ENCODE results near the gene TENM3. TPM values are rescaled to one million over a fixed set of nuclear protein-coding genes. Genes with fewer than 3 reads are reported as not detected.

The TENM3 gene
- total and polyA plus RNA-seq, 2 of the 8 experiments (the other 6 are each of a cell fraction or from before 2014, with no cell fraction given): 36.9 to 69.3 TPM

DNA sequence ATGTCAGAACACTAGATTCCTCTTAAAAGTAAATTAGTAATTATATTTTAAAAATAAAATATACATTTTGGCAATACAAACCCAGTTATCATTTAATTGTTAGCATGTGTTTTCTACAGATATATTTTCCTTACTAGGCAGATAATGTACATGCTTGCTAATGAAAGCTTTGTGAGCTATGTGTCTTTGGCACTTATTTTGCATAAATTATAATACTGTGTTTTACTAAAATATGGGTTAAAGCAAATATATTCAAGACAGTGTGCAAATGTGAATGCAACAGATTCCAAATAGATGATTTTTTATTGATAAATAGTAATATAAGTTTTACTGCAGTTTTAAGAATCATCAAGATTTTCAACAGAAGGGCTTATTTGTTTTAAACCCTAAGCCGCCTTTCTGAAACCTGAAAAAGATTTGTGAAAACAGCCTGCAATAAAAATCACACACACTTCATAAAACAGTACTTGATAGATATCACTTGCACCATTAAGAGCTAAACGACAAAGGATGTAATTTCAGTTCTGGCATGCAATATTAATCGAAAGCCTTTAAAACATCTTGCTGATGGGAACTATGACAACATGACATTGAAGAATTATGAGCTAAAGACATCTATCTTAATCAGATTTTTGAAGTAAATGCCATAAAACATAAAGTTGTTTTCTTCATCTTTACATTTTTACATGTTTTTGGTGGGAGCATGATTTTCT, 340.7 kb downstream of the TENM3 start:
- Histone ChIP-seq H3K79me2 (ENCODE audit: control insufficient read depth in 1 of 2, insufficient read depth in 2 of 2, low read length in 2 of 2) (peaks cover 0 to 5% of the 10 kb centered on the region in 2 experiments; a peak in 2 of 4 replicates), H2AFZ (ENCODE audit: low read length) (no peak overlapping the region), H3K79me1 (ENCODE audit: low read depth, low read length) (peaks cover 3% of the 10 kb centered on the region; the same call in 1 of the 2 replicates), H3K36me3 (ENCODE audit: control insufficient read depth in 2 of 4, insufficient read depth in 4 of 4, low read length in 3 of 4) (peaks cover 0 to 3% (median 1%) of the 10 kb centered on the region in 4 experiments; a peak in 2 of 8 replicates), H2BK120ac (replicated peaks; ENCODE audit: low read depth, low read length) (no peak overlapping the region), H4K5ac (ENCODE audit: insufficient read length, low read depth, low read length) (no peak overlapping the region), H3K27me3 (replicated peaks in 1 of 4; ENCODE audit: control insufficient read depth in 3 of 4, extremely low read depth in 1 of 4, insufficient read depth in 3 of 4, low read length in 3 of 4) (no peaks in the 10 kb centered on the region), H3K23me2 (ENCODE audit: low read depth, low read length) (no peaks in the 10 kb centered on the region), H3K56ac (replicated peaks; ENCODE audit: insufficient read length, low read depth, low read length) (no peak overlapping the region), H3K4ac (replicated peaks; ENCODE audit: insufficient read length, low read depth, low read length) (no peak overlapping the region), H2BK5ac (ENCODE audit: low read depth, low read length) (no peak overlapping the region), H4K91ac (replicated peaks; ENCODE audit: insufficient read length, low read length) (no peak overlapping the region), H3K23ac (ENCODE audit: insufficient read length) (no peak overlapping the region), H3K9me3 (ENCODE audit: insufficient read depth in 2 of 2, low read depth in 1 of 2, low read length in 1 of 2) (peaks cover 0 to 3% of the 10 kb centered on the region in 2 experiments; a peak in 1 of 4 replicates), H4K8ac (ENCODE audit: extremely low read depth, insufficient read depth, low read length) (no peak overlapping the region), H3K14ac (ENCODE audit: insufficient read length) (no peak overlapping the region), H3K4me3 (ENCODE audit: extremely low read depth in 1 of 4, insufficient read depth in 2 of 4, low read depth in 3 of 4, low read length in 4 of 4) (no peak overlapping the region), H3K18ac (ENCODE audit: extremely low read depth, low read length) (no peak overlapping the region), H2BK12ac (ENCODE audit: low read depth, low read length) (no peak overlapping the region), H2AK5ac (ENCODE audit: low read depth, low read length) (no peak overlapping the region), H4K20me1 (replicated peaks in 1 of 2; ENCODE audit: control insufficient read depth in 1 of 2, insufficient read depth in 2 of 2, low read length in 2 of 2) (no peaks in the 10 kb centered on the region), H3K9ac (replicated peaks in 1 of 4; ENCODE audit: extremely low read depth in 1 of 4, low read depth in 3 of 4, low read length in 3 of 4) (no peak overlapping the region), H2BK15ac (ENCODE audit: low read length) (no peak overlapping the region), H3K4me1 (replicated peaks in 1 of 4; ENCODE audit: control insufficient read depth in 3 of 4, insufficient read depth in 4 of 4, low read length in 3 of 4) (peaks cover 0 to 6% (median 2%) of the 10 kb centered on the region in 4 experiments; a peak in 3 of 7 replicates), H3K27ac (ENCODE audit: low read depth, low read length) (no peak overlapping the region), H3K4me2 (ENCODE audit: insufficient read depth in 1 of 2, low read depth in 2 of 2, low read length in 2 of 2) (no peak overlapping the region), H2BK20ac (ENCODE audit: low read length) (no peak overlapping the region)
- WGBS, 2 experiments (ENCODE audit: extremely low coverage in 1 of 2, insufficient coverage in 1 of 2, insufficient read length in 1 of 2, insufficient replicate concordance in 2 of 2, low coverage in 1 of 2, low lambda C conversion rate in 2 of 2, missing lambda C conversion rate in 1 of 2): 92% methylated on average over 3 of the region's 3 CpGs; no CpG with 5 or more reads in 1 of the 2 experiments
- DNase-seq (ENCODE audit: low read depth in 1 of 2, low spot score in 2 of 2): no peak
- FAIRE-seq: no peak
- POLR2A ChIA-PET (ENCODE audit: partially characterized antibody): no interaction called here
- CTCF ChIA-PET (ENCODE audit: partially characterized antibody): no interaction called here
- TF ChIP-seq MAX (IDR thresholded peaks at IDR 0.05) (no peak), KDM5A (IDR thresholded peaks at IDR 0.05; ENCODE audit: low read length) (no peak), BRCA1 (IDR thresholded peaks at IDR 0.05; ENCODE audit: low read depth, low read length) (no peak), HDAC6 (IDR thresholded peaks at IDR 0.05; ENCODE audit: low read depth, low read length) (no peak), TBP (IDR thresholded peaks at IDR 0.05; ENCODE audit: low read depth, low read length) (no peak), CTCF (IDR thresholded peaks at IDR 0.05; ENCODE audit: control extremely low read depth in 1 of 3, insufficient read depth in 1 of 3, low read depth in 1 of 3, low read length in 3 of 3) (no peak), KDM4A (IDR thresholded peaks at IDR 0.05; ENCODE audit: low read depth, low read length, severe bottlenecking) (no peak), SIRT6 (IDR thresholded peaks at IDR 0.05; ENCODE audit: low read length) (no peak), SP4 (IDR thresholded peaks at IDR 0.05; ENCODE audit: low read length) (no peak), NRF1 (IDR thresholded peaks at IDR 0.05; ENCODE audit: low read depth, low read length) (no peak), TEAD4 (IDR thresholded peaks at IDR 0.05; ENCODE audit: low read depth, low read length) (no peak)
